ENCODE measurements around the gene KSR2.
A peak's percentile ranks its signal among the peaks of the same experiment; 100 is the strongest.

KSR2 gene

DNA sequence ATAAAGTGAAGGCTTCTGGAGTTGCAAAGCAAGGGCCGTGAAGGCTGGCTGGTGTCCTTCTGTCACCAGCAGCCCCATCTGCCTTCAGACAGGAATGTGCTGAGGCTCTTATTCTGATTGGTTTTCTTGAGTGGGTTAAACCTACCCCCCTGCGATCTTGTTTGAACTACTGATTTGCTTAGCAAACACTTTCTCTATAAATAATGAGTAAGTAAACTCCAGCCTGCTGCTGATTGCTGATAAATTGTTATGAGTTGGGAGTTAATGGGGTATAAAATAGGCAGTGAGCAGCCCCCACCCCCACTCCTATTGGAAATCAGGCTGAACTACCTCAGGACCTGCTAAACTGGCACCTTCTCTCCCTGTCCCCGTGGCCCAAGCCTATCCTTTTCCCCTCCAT is 461.2 kb downstream of the KSR2 start (continued):
- TF ChIP-seq PRDM6 (tag by site-specific recombination; IDR thresholded peaks at IDR 0.05) (peak; percentile 42; the same call in 1 of the 2 replicates), ZNF175 (tag by site-specific recombination; IDR thresholded peaks at IDR 0.05) (no peak), PBX3 (CRISPR knock-in tag; IDR thresholded peaks at IDR 0.05) (no peak), ZNF76 (tag by site-specific recombination; IDR thresholded peaks at IDR 0.05; ENCODE audit: borderline replicate concordance, low read depth) (no peak), ZNF768 (tag by site-specific recombination; IDR thresholded peaks at IDR 0.05) (no peak), ZNF10 (tag by site-specific recombination; IDR thresholded peaks at IDR 0.05) (no peak), ZNF560 (tag by site-specific recombination; IDR thresholded peaks at IDR 0.05; ENCODE audit: borderline replicate concordance) (no peak), ATF2 (tag by site-specific recombination; IDR thresholded peaks at IDR 0.05; ENCODE audit: low read depth) (0 out of 2 replicates have a peak, but pooled peaks have one; percentile 7), GLI2 (tag by site-specific recombination; IDR thresholded peaks at IDR 0.05; ENCODE audit: borderline replicate concordance, low read depth) (0 out of 2 replicates have a peak, but pooled peaks have one; percentile 34), OVOL3 (tag by site-specific recombination; IDR thresholded peaks at IDR 0.05) (no peak), ZNF292 (tag by site-specific recombination; IDR thresholded peaks at IDR 0.05; ENCODE audit: borderline replicate concordance, low read depth) (no peak), GLIS1 (tag by site-specific recombination; IDR thresholded peaks at IDR 0.05) (peak; percentile 32; the same call in 1 of the 2 replicates), ZNF184 (tag by site-specific recombination; IDR thresholded peaks at IDR 0.05) (no peak)
- TF ChIP-seq, protein P1, sequence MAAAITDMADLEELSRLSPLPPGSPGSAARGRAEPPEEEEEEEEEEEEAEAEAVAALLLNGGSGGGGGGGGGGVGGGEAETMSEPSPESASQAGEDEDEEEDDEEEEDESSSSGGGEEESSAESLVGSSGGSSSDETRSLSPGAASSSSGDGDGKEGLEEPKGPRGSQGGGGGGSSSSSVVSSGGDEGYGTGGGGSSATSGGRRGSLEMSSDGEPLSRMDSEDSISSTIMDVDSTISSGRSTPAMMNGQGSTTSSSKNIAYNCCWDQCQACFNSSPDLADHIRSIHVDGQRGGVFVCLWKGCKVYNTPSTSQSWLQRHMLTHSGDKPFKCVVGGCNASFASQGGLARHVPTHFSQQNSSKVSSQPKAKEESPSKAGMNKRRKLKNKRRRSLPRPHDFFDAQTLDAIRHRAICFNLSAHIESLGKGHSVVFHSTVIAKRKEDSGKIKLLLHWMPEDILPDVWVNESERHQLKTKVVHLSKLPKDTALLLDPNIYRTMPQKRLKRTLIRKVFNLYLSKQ (tag by site-specific recombination; IDR thresholded peaks at IDR 0.05; ENCODE audit: borderline replicate concordance), result no peak
- TF ChIP-seq, protein P2, sequence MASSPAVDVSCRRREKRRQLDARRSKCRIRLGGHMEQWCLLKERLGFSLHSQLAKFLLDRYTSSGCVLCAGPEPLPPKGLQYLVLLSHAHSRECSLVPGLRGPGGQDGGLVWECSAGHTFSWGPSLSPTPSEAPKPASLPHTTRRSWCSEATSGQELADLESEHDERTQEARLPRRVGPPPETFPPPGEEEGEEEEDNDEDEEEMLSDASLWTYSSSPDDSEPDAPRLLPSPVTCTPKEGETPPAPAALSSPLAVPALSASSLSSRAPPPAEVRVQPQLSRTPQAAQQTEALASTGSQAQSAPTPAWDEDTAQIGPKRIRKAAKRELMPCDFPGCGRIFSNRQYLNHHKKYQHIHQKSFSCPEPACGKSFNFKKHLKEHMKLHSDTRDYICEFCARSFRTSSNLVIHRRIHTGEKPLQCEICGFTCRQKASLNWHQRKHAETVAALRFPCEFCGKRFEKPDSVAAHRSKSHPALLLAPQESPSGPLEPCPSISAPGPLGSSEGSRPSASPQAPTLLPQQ (tag by site-specific recombination; IDR thresholded peaks at IDR 0.05), result no peak

DNA sequence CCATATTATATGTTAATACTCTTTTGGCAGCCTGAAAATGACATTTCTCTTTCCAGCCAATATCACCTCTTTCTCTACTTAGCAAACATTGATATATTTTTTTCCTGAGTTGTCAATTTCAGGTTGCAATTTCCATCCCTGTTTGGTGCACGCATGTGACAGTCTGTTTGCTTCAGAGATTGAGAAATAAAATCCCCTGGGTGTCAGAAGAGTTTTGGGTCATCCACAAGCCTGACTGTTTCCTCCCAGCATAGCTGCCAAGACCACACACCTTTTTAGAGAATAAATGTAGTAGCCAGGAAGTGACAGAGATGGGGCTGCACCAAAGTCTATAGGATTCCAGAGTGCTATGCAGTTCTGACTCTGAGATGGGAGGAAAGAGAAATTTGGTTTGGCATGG is 462.5 kb downstream of the KSR2 start:
- H3K36me3 ChIP-seq (ENCODE audit: control insufficient read depth in 2 of 2, insufficient read depth in 1 of 2, low read length in 2 of 2), result no peaks in the 10 kb centered on the region
- H3K4me3 ChIP-seq (ENCODE audit: low read depth, low read length), result no peak overlapping the region
- H3K4me1 ChIP-seq (ENCODE audit: control insufficient read depth, insufficient read depth, low read length), result peaks cover 11% of the 10 kb centered on the region; the same call in 1 of the 2 replicates
- CTCF ChIA-PET, result no interaction called here
- H3K9me3 ChIP-seq (ENCODE audit: control insufficient read depth, insufficient read depth, low read depth, low read length), result no peaks in the 10 kb centered on the region
- H3K27ac ChIP-seq (ENCODE audit: extremely low read depth, low read depth, low read length), result no peak overlapping the region
- POLR2A ChIA-PET, result no interaction called here
- TF ChIP-seq ZNF660 (tag by site-specific recombination; IDR thresholded peaks at IDR 0.05), result no peak
- no peak for TF ChIP-seq ZXDB (tag by site-specific recombination; IDR thresholded peaks at IDR 0.05)

Data from HEK293 (cell line).